ENCODE data around the gene SMIM41. TPM values are rescaled to one million over a fixed set of nuclear protein-coding genes. Genes with fewer than 3 reads are reported as not detected.

The SMIM41 gene
- total RNA-seq, 6 donors from 2014 or later: 4.7 to 25.1 (median 15.4) TPM

DNA sequence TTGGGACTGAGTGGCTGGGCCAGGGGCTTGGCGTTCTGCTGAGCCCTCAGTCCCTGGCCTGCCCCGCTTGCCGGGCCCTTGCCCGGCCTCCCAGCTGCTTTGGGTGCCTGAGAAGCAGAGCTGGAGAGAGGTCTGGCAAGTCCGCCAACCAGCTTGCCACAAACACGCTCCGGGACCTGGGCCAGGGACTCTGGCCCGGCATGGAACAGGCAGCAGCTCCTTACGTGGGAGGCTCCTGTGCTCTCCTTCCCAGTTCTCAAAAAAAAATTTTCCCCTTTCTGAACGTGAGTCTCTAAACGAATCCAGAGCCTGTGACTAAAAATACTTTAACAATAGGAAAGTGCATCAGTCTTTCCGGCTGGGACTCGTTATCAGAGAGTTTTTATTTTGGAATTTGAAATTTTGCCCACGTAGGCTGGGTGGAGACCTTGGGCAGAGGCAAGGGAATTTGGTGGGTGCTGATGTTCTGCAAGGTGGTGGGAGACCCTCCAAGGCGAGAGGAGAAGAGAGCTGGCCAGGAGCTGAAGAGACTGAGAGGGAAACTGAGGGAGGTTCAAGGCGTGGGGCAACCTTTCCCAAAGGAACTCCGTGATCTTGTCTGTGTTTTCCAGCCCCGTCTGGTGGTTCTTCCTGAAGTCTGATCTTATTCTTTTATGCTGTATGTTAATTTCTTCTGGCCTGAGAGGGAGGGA is 35.1 kb upstream of the SMIM41 start:
- peak overlapping the region; percentile 88 to 92 (median 90) for H3K27ac ChIP-seq
- peak; percentile 62 to 89 for DNase-seq
- 43 to 49% methylated on average over 14 to 18 of the region's 18 CpGs for WGBS, 2 donors
- ATAC-seq (ENCODE audit: low FRiP score in 2 of 2): peak; percentile 64 to 71
- no peaks in the 10 kb centered on the region for H3K9me3 ChIP-seq
- H3K4me1 ChIP-seq: peaks cover 48 to 57% (median 52%) of the 10 kb centered on the region in 4 donors
- peak overlapping the region in 1 of 4 donors; percentile 14 for H3K4me3 ChIP-seq
- H3K27me3 ChIP-seq: no peaks in the 10 kb centered on the region
- TF ChIP-seq, protein P1, sequence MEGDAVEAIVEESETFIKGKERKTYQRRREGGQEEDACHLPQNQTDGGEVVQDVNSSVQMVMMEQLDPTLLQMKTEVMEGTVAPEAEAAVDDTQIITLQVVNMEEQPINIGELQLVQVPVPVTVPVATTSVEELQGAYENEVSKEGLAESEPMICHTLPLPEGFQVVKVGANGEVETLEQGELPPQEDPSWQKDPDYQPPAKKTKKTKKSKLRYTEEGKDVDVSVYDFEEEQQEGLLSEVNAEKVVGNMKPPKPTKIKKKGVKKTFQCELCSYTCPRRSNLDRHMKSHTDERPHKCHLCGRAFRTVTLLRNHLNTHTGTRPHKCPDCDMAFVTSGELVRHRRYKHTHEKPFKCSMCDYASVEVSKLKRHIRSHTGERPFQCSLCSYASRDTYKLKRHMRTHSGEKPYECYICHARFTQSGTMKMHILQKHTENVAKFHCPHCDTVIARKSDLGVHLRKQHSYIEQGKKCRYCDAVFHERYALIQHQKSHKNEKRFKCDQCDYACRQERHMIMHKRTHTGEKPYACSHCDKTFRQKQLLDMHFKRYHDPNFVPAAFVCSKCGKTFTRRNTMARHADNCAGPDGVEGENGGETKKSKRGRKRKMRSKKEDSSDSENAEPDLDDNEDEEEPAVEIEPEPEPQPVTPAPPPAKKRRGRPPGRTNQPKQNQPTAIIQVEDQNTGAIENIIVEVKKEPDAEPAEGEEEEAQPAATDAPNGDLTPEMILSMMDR (IDR thresholded peaks at IDR 0.05): no peak
- TF ChIP-seq EP300 (IDR thresholded peaks at IDR 0.05) (peak in 1 of 4 donors; percentile 20), POLR2AphosphoS5 (IDR thresholded peaks at IDR 0.05) (peak; percentile 22 to 62), POLR2A (IDR thresholded peaks at IDR 0.05) (peak in 2 of 4 donors; percentile 37 to 55)
- peaks cover 0 to 8% (median 0%) of the 10 kb centered on the region in 4 donors for H3K36me3 ChIP-seq

DNA sequence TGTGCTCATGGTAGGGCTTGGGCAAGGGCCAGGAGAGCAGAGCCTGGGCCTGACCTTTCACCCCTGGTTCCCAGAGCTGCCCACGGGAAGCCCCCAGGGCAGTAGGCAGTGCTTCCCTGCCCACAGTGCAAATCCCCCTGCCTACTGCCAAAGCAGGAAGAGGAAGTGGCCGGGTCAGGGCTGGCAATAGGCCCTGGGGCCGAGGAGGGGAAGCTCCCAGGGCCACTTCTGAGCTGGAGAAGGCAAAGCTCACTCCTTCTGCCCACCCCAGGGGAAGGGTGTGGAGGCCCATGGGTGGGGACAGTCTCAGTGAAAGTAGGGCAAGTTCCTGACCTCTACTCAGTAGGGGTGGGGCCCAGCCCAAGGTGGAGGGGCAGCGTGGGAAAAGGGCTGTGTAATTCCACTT is 33.7 kb upstream of the SMIM41 start:
- TF ChIP-seq EP300 (IDR thresholded peaks at IDR 0.05) (peak in 1 of 4 donors; percentile 13), POLR2A (IDR thresholded peaks at IDR 0.05) (peak in 1 of 4 donors; percentile 51), POLR2AphosphoS5 (IDR thresholded peaks at IDR 0.05) (peak in 1 of 2 donors; percentile 47)
- TF ChIP-seq, protein P1 (IDR thresholded peaks at IDR 0.05): no peak
- Histone ChIP-seq H3K4me3 (no peak overlapping the region), H3K36me3 (peaks cover 0 to 8% (median 0%) of the 10 kb centered on the region in 4 donors), H3K9me3 (no peaks in the 10 kb centered on the region), H3K4me1 (peaks cover 61 to 69% (median 64%) of the 10 kb centered on the region in 4 donors), H3K27ac (peak overlapping the region; percentile 88 to 92 (median 90)), H3K27me3 (no peaks in the 10 kb centered on the region)
- peak; percentile 71 to 84 for DNase-seq
- 19% methylated on average over 4 of the region's 4 CpGs; no CpG with 5 or more reads in 1 of the 2 donors for WGBS, 2 donors
- peak; percentile 22 to 34 for ATAC-seq (ENCODE audit: low FRiP score in 2 of 2)

DNA sequence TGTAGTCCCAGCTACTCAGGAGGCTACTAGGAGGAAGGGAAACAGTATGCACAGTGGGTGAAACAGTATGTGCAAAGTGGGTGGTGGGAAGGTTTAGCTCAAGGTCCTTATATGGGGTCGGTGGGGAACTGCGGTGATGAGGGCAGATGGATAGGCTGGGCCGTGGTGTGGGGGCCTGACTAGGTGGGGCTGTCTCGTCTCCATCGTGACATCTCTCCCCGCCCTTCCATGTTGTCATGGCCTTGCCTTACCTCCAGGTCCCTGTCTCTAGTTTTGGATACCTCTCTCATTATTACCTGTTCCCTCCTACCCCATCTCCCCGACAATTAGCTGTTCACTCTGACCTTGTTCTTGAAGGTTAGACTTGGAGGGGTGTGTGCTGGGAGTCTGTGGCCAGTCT is 32.6 kb upstream of the SMIM41 start:
- H3K4me3 ChIP-seq: no peak overlapping the region
- no peak for ATAC-seq (ENCODE audit: low FRiP score in 2 of 2)
- no peak for DNase-seq
- peaks cover 0 to 5% (median 0%) of the 10 kb centered on the region in 4 donors for H3K36me3 ChIP-seq
- 91 to 93% methylated on average over 7 of the region's 7 CpGs for WGBS, 2 donors
- no peaks in the 10 kb centered on the region for H3K9me3 ChIP-seq
- peak overlapping the region; percentile 88 to 92 (median 90) for H3K27ac ChIP-seq
- H3K27me3 ChIP-seq: no peaks in the 10 kb centered on the region
- peaks cover 58 to 61% (median 59%) of the 10 kb centered on the region in 4 donors for H3K4me1 ChIP-seq
- TF ChIP-seq POLR2A (IDR thresholded peaks at IDR 0.05) (no peak), POLR2AphosphoS5 (IDR thresholded peaks at IDR 0.05) (no peak), EP300 (IDR thresholded peaks at IDR 0.05) (no peak)
- TF ChIP-seq, protein P1 (IDR thresholded peaks at IDR 0.05): no peak

DNA sequence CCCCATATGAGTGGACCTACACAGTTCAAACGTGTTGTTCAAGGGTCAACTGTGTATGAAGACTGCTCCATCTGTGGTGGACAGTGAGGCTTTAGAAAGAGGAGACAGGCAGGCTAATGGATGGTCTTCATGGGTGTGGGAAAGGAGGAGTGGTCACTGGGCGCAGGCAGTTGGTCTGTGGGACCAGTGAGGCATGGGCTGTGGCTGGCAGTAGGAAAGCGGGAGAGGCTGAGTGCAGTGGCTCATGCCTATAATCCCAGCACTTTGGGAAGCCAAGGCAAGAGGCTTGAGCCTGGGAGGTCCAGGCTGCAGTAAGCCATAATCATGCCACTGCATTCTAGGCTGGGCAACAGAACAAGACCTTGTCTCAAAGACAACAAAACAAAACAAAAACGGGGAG is 30.2 kb upstream of the SMIM41 start:
- Histone ChIP-seq H3K4me3 (no peak overlapping the region), H3K27me3 (no peaks in the 10 kb centered on the region), H3K4me1 (peaks cover 51 to 63% (median 52%) of the 10 kb centered on the region in 4 donors), H3K36me3 (peaks cover 0 to 18% (median 8%) of the 10 kb centered on the region in 4 donors), H3K9me3 (no peaks in the 10 kb centered on the region), H3K27ac (peak overlapping the region in 1 of 4 donors; percentile 94)
- DNase-seq (no peak), ATAC-seq (ENCODE audit: low FRiP score in 2 of 2) (no peak)
- TF ChIP-seq EP300 (IDR thresholded peaks at IDR 0.05) (no peak), POLR2A (IDR thresholded peaks at IDR 0.05) (no peak), POLR2AphosphoS5 (IDR thresholded peaks at IDR 0.05) (no peak)
- TF ChIP-seq, protein P1 (IDR thresholded peaks at IDR 0.05): no peak
- 74 to 77% methylated on average over 4 of the region's 4 CpGs for WGBS, 2 donors
